Fibroblast of villous mesenchyme (primary cell): Measurements from ENCODE around the gene RPS6KL1. TPM values are rescaled to one million over a fixed set of nuclear protein-coding genes. Genes with fewer than 3 reads are reported as not detected.
A peak's percentile ranks its signal among the peaks of the same experiment; 100 is the strongest.

Experiments used
- DNase-seq: peaks from one replicate; pipeline ENCODE4 v3.0.0-alpha.2; 2010; ENCODE audit warnings: low read depth
- H3K4me3 ChIP-seq: 2 replicates; pipeline ENCODE4 v1.5.1; 2011; ENCODE audit warnings: low read depth, mild to moderate bottlenecking, low read length
- total RNA-seq: library from RNA; depleted of rRNA; stranded (reverse); fragments of >200 nt; gene quantifications from 2 replicates; pipeline ENCODE4 v1.2.3, GENCODE V29; 2012
- TF ChIP-seq, protein P1 (sequence below): IDR thresholded peaks from 2 replicates; pipeline ENCODE4 v1.5.1; 2012; ENCODE audit warnings: low read depth, mild to moderate bottlenecking, low read length; ENCODE audit not compliant: insufficient read depth

RPS6KL1 gene
- total RNA-seq, 1 donor: 2.2 TPM

DNA sequence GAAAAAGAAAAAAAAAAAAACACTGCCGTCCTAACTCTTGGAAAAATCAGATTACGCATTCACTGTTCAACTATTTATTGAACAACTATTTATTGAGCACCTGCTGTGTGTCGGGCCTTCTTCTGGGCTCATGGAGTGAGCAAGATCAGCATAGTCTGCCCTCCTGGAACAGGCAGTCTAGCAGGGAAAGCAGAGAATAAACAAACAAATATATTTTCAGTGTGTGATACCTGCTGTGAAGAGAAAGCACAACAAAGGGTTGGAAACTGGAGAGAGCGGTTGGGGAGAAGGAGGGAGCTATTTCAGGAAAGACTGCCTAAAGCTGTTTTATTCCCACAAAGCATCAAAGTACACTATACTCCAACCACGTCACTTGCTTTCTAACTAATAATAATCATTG is 57.9 kb downstream of the RPS6KL1 start:
- no peak overlapping the region for H3K4me3 ChIP-seq
- no peak for DNase-seq
- TF ChIP-seq, protein P1, sequence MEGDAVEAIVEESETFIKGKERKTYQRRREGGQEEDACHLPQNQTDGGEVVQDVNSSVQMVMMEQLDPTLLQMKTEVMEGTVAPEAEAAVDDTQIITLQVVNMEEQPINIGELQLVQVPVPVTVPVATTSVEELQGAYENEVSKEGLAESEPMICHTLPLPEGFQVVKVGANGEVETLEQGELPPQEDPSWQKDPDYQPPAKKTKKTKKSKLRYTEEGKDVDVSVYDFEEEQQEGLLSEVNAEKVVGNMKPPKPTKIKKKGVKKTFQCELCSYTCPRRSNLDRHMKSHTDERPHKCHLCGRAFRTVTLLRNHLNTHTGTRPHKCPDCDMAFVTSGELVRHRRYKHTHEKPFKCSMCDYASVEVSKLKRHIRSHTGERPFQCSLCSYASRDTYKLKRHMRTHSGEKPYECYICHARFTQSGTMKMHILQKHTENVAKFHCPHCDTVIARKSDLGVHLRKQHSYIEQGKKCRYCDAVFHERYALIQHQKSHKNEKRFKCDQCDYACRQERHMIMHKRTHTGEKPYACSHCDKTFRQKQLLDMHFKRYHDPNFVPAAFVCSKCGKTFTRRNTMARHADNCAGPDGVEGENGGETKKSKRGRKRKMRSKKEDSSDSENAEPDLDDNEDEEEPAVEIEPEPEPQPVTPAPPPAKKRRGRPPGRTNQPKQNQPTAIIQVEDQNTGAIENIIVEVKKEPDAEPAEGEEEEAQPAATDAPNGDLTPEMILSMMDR: no peak

DNA sequence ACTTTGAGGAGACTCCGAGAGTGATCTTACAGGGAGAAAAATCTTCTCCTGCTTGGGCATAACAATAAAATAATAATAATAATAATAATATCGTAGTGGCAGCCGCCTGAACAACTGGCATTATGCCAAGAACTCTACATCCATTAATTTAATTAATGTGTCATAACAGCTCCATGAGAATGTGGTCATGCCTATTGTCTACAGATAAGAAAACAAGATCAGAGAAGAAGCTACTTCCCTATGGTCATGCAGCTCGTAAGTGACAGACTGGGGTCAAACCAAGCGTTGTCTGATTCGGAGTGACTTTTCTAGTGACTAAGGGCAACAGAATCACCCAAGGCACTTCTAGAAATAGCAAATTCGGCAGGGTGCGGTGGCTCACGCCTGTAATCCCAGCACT is 58.9 kb downstream of the RPS6KL1 start:
- TF ChIP-seq, protein P1: no peak
- DNase-seq: no peak
- no peak overlapping the region for H3K4me3 ChIP-seq

DNA sequence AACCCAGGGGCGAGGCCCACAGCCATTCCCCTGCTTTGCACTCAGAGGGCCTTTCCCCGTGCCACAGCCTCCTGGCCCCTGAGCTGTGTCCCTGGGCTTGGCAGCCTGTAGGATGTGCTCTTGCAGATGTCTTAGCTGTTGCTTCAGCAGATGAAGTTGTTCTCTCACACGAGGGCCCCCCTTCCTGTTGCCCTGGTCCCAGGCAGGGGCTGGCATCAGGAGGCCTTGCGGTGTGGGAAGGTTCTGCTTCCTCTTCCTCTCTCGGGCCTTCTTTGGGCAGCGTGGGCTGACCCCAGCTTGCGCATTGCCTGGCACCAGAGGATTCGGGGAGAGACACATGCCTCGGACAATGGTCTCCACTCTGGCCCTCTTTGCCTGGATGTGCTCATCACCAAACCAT is 59.8 kb downstream of the RPS6KL1 start:
- no peak for DNase-seq
- TF ChIP-seq, protein P1: no peak
- H3K4me3 ChIP-seq: no peak overlapping the region

DNA sequence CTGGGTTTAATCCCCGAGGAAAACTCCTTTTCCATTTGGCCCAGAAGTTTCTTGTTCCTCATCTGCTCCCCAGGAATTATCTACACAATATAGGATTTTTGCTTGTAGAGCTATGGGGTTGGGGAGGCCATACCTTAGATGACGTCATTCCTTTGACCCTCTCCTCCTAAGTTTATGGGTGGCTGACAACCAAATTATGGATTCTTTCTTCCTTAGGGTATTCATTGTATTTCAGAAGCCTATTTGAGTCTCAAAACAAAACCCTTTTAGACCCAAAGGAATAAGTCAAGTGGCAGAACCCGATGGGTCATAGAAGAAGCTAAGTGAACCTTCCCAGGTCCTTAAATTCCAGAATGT is 61.3 kb downstream of the RPS6KL1 start:
- TF ChIP-seq, protein P1: no peak

DNA sequence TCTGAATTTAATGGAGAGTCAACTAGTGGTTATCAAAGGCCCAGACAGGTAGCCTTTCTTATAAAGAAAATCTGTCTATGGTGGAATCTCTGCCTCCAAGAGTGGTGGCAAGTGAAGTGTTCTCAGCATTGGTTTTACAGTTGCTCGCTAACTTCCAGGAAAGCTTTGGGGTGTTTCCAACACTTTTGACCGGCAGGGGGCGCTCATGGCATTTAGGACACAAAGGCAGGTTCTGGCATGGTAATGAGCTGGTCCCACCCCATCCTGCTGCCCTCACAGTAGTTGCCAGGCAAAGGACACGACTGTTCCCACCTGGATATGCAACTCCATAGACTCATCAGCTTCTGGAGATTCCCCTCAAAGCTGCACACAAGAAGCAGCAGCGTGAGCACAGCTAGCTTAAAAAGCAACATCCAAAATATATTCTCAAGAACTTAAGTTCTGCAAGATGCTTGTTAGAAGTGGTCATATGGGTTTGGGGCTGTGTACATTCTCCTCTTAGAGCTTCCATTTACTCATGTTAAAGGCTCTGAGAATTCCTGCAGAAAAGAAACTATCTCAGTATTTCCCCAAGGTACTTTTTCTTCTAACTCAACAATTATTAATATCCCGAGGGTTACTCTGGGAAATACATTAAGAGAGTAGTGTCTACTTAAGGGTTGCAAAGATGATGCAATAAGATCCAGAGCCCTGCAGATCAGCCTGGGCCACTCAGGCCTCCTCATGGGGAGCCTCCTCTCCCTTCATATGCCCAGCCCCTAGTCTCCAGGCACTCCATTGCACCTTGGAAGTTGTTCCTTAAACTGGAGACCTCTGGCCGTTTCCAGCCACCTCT is 61.9 kb downstream of the RPS6KL1 start:
- TF ChIP-seq, protein P1: peak; percentile 84
- H3K4me3 ChIP-seq: no peak overlapping the region
- DNase-seq: peak; percentile 89

More for the DNA sequence above, 61.3 kb downstream of the RPS6KL1 start:
- H3K4me3 ChIP-seq: no peak overlapping the region
- DNase-seq: no peak

DNA sequence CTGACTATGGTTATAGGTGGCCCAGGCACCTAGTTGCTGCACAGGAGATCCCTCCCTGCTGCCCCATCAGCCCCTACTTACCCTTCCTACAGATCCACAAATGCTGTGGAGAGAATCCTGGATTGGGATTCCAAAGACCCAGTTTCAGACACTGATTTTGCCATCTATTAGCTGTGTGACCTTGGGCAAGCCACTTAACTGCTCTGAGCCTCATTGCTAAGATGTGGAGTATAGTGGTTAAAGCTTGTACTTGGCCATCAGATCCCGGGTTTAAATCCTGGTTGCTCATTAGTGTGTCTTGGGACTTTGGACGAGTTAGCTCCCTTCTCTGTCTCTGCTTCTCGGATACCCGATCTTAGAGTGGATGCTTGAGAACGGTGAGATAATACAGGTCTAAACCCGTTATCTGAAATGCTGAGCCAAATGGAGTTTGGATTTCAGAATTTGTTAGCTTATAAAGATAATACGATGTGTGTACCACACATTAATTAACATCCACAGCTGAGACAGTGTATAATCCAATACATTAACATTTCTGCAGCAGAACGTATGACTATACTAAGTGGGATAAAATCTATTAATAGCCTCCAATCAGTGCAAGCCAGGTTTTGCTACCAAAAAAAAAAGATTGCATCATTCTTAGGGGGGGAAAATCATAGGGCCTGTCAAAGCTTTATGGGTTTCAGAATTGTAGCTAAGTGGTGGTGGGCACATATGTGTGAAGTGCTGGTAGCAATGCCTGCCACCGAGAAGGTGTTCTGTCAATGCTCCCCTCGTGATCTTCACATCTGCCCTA is 63.1 kb downstream of the RPS6KL1 start:
- TF ChIP-seq, protein P1: no peak
- no peak for DNase-seq
- H3K4me3 ChIP-seq: no peak overlapping the region
